Neutrophil (primary cell): ENCODE results near the gene ARPC1B.

Source experiments
- H3K27ac ChIP-seq: fragments of 200-600 bp; sonication (generic); 2 replicates; pipeline ENCODE4 v1.5.1; 2016; ENCODE audit warnings: mild to moderate bottlenecking, moderate library complexity
- H3K27me3 ChIP-seq: fragments of 200-600 bp; sonication (generic); 2 replicates; pipeline ENCODE4 v1.6.0; 2016; ENCODE audit warnings: mild to moderate bottlenecking
- H3K36me3 ChIP-seq: fragments of 200-600 bp; sonication (generic); 2 replicates; pipeline ENCODE4 v1.5.1; 2017
- H3K4me1 ChIP-seq, 2 experiments: fragments of 200-600 bp in 1 of 2; sonication (generic) in 1 of 2; 1 replicate in 1 of 2; 2 replicates in 1 of 2; pipeline versions ENCODE4 v1.5.1 to v1.6.1; 2013 to 2016; ENCODE audit warnings: low read depth in 1 of 2, low read length in 1 of 2, mild to moderate bottlenecking in 1 of 2, moderate library complexity in 1 of 2; ENCODE audit not compliant: control insufficient read depth in 1 of 2, insufficient read depth in 1 of 2
- H3K4me3 ChIP-seq, 2 experiments: fragments of 200-600 bp in 1 of 2; sonication (generic) in 1 of 2; 1 replicate in 1 of 2; 2 replicates in 1 of 2; pipeline ENCODE4 v1.5.1; 2013 to 2016; ENCODE audit warnings: low read depth in 1 of 2, low read length in 1 of 2, mild to moderate bottlenecking in 1 of 2, moderate library complexity in 1 of 2
- H3K9me3 ChIP-seq: fragments of 200-600 bp; sonication (generic); 2 replicates; pipeline ENCODE4 v1.5.1; 2016
- TF ChIP-seq, protein P1 (sequence below): fragments of 200-600 bp; sonication (generic); IDR thresholded peaks from 2 replicates; pipeline ENCODE4 v1.5.1; 2016; ENCODE audit warnings: antibody characterized with exemption

Gene ARPC1B

DNA sequence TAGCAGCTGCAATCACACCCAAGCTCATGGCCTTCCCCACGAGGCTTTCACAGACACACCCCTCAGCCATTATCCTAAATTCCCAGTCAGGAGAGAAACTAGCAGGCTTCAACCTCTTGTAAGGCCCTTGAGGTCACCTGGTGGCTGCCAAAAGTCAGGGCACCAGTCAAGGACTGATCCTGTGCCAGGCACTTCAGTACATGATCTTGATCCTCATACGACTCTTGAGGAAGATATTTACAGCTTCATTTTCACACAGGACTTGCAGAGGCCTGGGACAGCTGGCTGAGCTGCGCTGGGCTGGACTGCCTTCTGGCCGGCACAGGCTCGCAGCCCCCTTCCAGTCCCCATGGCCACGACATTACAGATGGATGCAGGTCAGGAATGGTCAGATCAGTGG is 25.1 kb downstream of the ARPC1B start:
- no peaks in the 10 kb centered on the region for H3K9me3 ChIP-seq
- H3K36me3 ChIP-seq = peaks cover 86% of the 10 kb centered on the region
- TF ChIP-seq, protein P1, sequence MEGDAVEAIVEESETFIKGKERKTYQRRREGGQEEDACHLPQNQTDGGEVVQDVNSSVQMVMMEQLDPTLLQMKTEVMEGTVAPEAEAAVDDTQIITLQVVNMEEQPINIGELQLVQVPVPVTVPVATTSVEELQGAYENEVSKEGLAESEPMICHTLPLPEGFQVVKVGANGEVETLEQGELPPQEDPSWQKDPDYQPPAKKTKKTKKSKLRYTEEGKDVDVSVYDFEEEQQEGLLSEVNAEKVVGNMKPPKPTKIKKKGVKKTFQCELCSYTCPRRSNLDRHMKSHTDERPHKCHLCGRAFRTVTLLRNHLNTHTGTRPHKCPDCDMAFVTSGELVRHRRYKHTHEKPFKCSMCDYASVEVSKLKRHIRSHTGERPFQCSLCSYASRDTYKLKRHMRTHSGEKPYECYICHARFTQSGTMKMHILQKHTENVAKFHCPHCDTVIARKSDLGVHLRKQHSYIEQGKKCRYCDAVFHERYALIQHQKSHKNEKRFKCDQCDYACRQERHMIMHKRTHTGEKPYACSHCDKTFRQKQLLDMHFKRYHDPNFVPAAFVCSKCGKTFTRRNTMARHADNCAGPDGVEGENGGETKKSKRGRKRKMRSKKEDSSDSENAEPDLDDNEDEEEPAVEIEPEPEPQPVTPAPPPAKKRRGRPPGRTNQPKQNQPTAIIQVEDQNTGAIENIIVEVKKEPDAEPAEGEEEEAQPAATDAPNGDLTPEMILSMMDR = no peak
- no peaks in the 10 kb centered on the region for H3K4me1 ChIP-seq
- no peak overlapping the region for H3K4me3 ChIP-seq
- H3K27me3 ChIP-seq = no peaks in the 10 kb centered on the region
- peak overlapping the region; percentile 54 for H3K27ac ChIP-seq

DNA sequence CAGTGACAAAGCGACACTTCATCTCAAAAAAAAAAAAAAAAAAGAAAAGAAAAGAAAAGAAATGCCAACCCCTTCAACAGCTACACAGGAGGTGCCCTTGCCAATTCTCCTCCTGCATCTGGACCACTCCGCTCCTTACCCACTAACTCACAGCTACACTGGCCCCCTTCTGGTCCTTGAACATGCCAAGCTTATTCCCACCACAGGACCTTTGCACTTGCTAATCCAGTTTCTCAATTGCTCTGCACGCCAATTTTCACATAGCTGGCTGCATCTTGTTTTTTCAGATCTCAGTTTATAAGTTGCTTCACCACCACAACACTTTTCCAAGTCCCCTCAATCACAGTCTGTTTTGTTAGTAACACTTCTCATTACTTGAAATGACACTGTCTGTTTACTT is 28.3 kb downstream of the ARPC1B start:
- Histone ChIP-seq H3K4me1 (peaks cover 14 to 16% of the 10 kb centered on the region in 2 experiments), H3K27ac (no peak overlapping the region), H3K9me3 (no peaks in the 10 kb centered on the region), H3K27me3 (no peaks in the 10 kb centered on the region), H3K36me3 (peaks cover 58% of the 10 kb centered on the region), H3K4me3 (no peak overlapping the region)
- TF ChIP-seq, protein P1 = no peak

DNA sequence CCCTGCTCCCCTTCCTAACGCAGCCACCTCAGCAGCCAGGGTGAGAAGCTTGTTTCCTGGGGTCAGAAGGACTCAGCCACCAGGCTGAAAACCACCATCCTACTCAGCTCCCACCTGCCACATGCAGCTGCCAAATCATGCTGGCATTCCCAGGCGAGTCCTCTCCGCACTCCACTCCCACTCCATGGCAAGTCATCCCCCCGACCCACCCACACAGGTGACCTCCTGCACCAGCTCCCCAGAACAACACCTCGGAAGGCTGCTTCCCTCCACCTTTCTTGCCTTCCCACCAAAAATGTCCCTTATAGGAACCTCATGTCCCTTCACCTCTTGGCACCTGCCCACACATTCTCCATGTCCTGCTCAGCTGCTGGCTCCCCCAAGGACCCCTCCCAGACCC is 29.2 kb downstream of the ARPC1B start:
- H3K4me1 ChIP-seq = peaks cover 16 to 21% of the 10 kb centered on the region in 2 experiments
- no peaks in the 10 kb centered on the region for H3K27me3 ChIP-seq
- no peaks in the 10 kb centered on the region for H3K9me3 ChIP-seq
- no peak overlapping the region for H3K4me3 ChIP-seq
- TF ChIP-seq, protein P1 = no peak
- no peak overlapping the region for H3K27ac ChIP-seq
- peaks cover 49% of the 10 kb centered on the region for H3K36me3 ChIP-seq

DNA sequence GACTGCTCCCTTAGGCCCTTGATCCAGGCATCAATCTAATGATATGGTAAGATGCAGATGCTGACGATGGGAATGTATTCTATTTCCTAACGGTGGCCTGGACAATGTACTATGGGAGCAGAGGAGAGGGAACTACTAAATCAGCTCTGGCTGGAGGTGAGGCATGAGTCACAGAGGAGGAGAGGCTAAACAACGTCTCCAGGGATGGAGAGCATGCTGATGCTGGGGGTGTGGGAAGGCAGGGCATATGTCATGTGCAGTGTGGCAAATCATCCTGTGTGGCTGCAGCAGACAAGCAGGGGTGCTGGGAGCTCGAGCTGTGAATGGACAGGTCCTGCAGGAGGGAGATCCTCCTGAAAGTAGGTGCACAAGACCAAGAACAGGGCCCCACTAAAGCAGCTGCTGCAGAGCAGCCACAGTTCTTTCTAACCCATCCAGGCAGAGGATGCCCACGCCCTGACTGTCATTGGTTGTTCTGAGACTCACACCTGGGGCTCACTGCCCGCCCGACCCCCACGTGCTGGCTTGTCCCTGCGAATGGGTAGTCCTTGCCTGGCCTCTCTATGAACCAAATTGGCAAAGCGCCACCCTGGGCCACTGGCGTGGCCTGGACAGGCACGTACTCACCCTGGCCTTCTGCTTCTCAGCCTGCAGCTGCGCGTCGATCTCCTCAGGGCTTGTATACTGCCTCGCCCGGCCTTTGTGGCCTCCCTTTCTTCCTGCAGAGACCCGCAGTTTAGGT is 29.9 kb downstream of the ARPC1B start:
- Histone ChIP-seq H3K4me3 (no peak overlapping the region), H3K27ac (no peak overlapping the region), H3K27me3 (no peaks in the 10 kb centered on the region), H3K9me3 (no peaks in the 10 kb centered on the region), H3K4me1 (peaks cover 19 to 24% of the 10 kb centered on the region in 2 experiments), H3K36me3 (peaks cover 43% of the 10 kb centered on the region)
- TF ChIP-seq, protein P1 = no peak

DNA sequence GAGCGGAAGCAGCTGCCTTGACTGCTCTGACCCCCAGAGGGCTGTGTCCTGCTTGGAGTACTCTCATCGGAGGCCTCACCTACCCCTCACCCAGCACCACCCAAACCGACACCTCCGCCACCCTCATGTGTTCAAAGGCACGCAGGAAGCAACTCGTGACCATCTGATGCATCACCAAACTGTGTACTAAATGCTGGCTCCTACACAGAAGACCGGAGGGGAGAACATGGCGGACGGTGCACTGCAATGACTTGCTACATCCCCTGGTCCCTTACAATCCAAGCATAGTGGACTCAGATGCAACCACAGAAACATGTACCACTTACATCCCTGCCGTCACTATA is 30.4 kb downstream of the ARPC1B start:
- peaks cover 25 to 29% of the 10 kb centered on the region in 2 experiments for H3K4me1 ChIP-seq
- H3K27me3 ChIP-seq = no peaks in the 10 kb centered on the region
- no peak overlapping the region for H3K4me3 ChIP-seq
- no peaks in the 10 kb centered on the region for H3K9me3 ChIP-seq
- H3K27ac ChIP-seq = no peak overlapping the region
- peaks cover 40% of the 10 kb centered on the region for H3K36me3 ChIP-seq
- TF ChIP-seq, protein P1 = no peak
